Smooth muscle cell of the pulmonary artery (primary cell): ENCODE measurements around the gene MAGEL2. TPM values are rescaled to one million over a fixed set of nuclear protein-coding genes. Genes with fewer than 3 reads are reported as not detected.

Experiments
- total RNA-seq: library from RNA; depleted of rRNA; stranded (reverse); fragments of >200 nt; gene quantifications from 2 replicates; pipeline ENCODE4 v1.2.3, GENCODE V29; 2014

MAGEL2 gene
- 0.73 and 0.98 TPM in 2 replicates for total RNA-seq

DNA sequence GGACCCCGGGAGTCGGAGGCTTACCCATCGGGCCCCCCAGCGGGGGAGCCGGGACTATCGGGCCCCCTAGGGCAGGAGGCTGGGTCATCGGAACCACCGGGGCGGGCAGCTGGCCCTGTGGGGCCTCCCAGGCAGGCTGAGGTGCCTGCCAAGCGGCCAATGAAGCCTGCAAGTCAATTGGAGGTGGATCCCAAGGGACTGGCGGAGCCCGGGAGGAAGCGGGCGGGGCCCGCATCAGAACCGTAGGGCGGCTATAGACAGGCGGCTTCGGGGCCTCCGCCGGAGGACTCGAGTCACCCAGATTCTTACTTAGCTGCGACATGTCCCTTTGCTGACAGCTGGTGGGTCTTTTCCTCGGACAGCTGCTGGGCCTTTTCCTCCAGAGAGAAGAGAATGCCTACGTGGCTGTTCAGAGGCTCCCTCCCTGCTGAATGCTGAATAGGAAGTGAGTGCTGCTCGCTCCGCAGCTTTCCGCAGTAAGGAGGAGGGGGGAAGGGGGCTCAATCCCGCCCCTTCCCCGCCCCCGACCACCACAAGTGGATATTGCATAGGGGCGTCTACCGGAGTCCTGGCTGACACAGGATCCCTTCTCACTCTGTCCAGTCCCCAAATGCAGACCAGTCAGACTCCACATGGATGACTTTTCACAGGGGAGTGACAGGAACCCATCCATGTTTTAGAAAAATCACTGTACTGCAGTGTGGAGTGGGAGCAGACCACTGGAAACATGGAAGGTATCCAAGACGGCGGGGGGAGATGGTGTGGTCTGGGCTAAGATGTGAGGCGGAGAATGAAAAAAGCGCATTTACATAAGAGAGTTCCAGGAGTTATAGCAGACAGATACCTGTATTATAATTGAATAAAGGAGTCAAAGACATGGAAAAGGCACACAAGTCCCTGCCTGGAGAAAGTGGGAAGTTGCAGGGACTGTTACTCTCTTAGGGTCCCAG lies at the start of gene MAGEL2:
Gene MAGEL2, minus strand, starts transcription at position 447 of the 950 bp plus-strand sequence. Its CDS starts 125 bp downstream, at position 322.

DNA sequence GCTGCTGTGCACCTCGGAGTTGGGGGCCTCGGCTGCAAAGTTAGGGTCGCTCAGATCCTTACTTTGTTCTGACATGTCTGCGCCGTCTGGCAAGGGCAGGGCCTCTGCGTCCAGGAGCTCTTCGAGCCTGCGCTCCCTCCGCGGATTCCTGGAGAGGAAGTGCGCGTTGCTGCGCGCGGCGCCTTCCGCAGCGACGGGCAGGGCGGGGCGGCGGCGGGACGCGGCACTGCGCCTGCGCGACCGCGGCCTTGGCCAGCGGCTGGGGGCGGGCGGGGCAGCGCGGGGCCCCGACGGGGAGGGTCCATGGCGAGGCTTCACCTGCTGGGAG lies 39.4 kb upstream of the MAGEL2 start, which contains the start of gene NDN:
Gene NDN, minus strand, starts transcription at position 163 of the 328 bp plus-strand sequence. Its CDS starts 88 bp downstream, at position 75.

Other genes with a start within 250 kb of the MAGEL2 start
- gene GOLGA6L2, start 200.6 kb downstream of the MAGEL2 start, total RNA-seq, result not detected in 2 replicates
- 0.43 and 1.5 TPM in 2 replicates for gene MKRN3, start 82.2 kb downstream of the MAGEL2 start, total RNA-seq
- 65.9 and 66.9 TPM in 2 replicates for gene NDN, start 39.4 kb upstream of the MAGEL2 start, total RNA-seq